Measurements from ENCODE around the gene CFHR1.
"Not testable (repeated sequence)": the region's sequence is repeated elsewhere in the genome, so short reads cannot be mapped to it uniquely, and the experiment has no call there.

CFHR1 gene

GRCh38 chr1:196819531-196819930 lies at the start of gene CFHR1:
Gene CFHR1 (plus strand): TSS chr1:196819731. CDS start chr1:196819845, 114 bp downstream.
- H3K27ac Mint-ChIP-seq; H3K4me3 Mint-ChIP-seq; H3K36me3 Mint-ChIP-seq (ENCODE audit: low read depth); H3K27me3 Mint-ChIP-seq (ENCODE audit: low read depth); H3K4me1 Mint-ChIP-seq; H3K9me3 Mint-ChIP-seq: not testable (repeated sequence)

GRCh38 chr1:196769823-196770222 lies 49.7 kb upstream of the CFHR1 start:
- not testable (repeated sequence) for H3K4me3 Mint-ChIP-seq; H3K27me3 Mint-ChIP-seq (ENCODE audit: low read depth); H3K27ac Mint-ChIP-seq; H3K36me3 Mint-ChIP-seq (ENCODE audit: low read depth); H3K9me3 Mint-ChIP-seq
- H3K4me1 Mint-ChIP-seq, result peaks cover 14% of the 10 kb centered on the region

GRCh38 chr1:196773713-196774112 lies 45.8 kb upstream of the CFHR1 start:
- Mint-ChIP-seq H3K4me3 (no peak overlapping the region), H3K36me3 (ENCODE audit: low read depth) (no peaks in the 10 kb centered on the region), H3K9me3 (no peaks in the 10 kb centered on the region), H3K27ac (peak overlapping the region; percentile 45 to 69 (median 69)), H3K4me1 (peaks cover 14% of the 10 kb centered on the region), H3K27me3 (ENCODE audit: low read depth) (no peaks in the 10 kb centered on the region)
- TF ChIP-seq, protein P1, sequence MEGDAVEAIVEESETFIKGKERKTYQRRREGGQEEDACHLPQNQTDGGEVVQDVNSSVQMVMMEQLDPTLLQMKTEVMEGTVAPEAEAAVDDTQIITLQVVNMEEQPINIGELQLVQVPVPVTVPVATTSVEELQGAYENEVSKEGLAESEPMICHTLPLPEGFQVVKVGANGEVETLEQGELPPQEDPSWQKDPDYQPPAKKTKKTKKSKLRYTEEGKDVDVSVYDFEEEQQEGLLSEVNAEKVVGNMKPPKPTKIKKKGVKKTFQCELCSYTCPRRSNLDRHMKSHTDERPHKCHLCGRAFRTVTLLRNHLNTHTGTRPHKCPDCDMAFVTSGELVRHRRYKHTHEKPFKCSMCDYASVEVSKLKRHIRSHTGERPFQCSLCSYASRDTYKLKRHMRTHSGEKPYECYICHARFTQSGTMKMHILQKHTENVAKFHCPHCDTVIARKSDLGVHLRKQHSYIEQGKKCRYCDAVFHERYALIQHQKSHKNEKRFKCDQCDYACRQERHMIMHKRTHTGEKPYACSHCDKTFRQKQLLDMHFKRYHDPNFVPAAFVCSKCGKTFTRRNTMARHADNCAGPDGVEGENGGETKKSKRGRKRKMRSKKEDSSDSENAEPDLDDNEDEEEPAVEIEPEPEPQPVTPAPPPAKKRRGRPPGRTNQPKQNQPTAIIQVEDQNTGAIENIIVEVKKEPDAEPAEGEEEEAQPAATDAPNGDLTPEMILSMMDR (IDR thresholded peaks at IDR 0.05; ENCODE audit: unreplicated experiment in 3 of 3), result no peak

DNA sequence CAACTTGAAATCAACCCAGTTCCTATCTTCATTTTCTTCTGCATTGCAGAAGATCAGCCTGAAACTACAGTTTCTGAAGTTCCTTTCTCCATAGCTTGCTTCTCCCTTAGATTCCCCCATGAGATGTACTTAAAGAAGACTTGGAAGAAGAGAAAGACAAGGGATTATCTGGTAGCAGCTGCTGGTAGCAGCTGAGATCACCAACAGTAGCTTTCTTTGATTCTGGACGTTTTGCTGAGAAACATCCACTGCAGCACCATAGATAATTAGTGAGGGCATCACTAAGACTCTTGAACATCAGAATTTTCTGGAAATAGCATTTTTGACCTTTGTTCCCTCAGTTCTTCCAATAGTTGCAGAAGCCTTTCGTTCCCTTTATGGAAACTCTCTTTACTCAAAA lies 45.4 kb upstream of the CFHR1 start:
- Mint-ChIP-seq H3K27ac (peak overlapping the region; percentile 45 to 69 (median 69)), H3K4me3 (no peak overlapping the region), H3K36me3 (ENCODE audit: low read depth) (no peaks in the 10 kb centered on the region), H3K4me1 (peaks cover 14% of the 10 kb centered on the region), H3K9me3 (no peaks in the 10 kb centered on the region), H3K27me3 (ENCODE audit: low read depth) (no peaks in the 10 kb centered on the region)
- TF ChIP-seq, protein P1 (IDR thresholded peaks at IDR 0.05; ENCODE audit: unreplicated experiment in 3 of 3), result no peak

DNA sequence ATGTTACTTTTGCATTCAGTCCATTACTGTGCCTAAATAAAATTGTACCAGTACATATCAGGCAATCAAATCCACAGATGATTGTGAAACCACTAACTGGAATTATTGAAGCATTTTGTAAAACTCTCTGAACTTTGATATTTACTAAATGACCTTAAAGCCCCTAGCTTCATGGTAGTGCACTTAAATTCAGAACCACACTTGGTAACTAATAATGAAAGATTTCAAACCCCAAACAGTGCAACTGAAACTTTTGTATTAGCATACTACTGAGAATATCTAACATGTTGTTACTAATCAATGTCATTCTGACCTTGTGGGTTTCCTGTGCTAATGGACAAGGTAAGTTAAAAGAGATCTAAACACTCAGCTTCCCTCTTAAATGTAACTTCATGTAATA lies 44.9 kb upstream of the CFHR1 start, which contains the start of gene CFHR3:
Gene CFHR3, plus strand, starts transcription at position 238 of the 400 bp plus-strand sequence. Its CDS starts 47 bp downstream, at position 285.
- TF ChIP-seq, protein P1 (IDR thresholded peaks at IDR 0.05; ENCODE audit: unreplicated experiment in 3 of 3), result no peak
- Mint-ChIP-seq H3K4me3 (no peak within 1 kb of the TSS), H3K9me3 (no peaks in the 10 kb centered on the region), H3K27ac (peak within 1 kb of the TSS; percentile 45 to 69 (median 69)), H3K36me3 (ENCODE audit: low read depth) (no peaks in the 10 kb centered on the region), H3K4me1 (peaks cover 14% of the 10 kb centered on the region), H3K27me3 (ENCODE audit: low read depth) (no peaks in the 10 kb centered on the region)

DNA sequence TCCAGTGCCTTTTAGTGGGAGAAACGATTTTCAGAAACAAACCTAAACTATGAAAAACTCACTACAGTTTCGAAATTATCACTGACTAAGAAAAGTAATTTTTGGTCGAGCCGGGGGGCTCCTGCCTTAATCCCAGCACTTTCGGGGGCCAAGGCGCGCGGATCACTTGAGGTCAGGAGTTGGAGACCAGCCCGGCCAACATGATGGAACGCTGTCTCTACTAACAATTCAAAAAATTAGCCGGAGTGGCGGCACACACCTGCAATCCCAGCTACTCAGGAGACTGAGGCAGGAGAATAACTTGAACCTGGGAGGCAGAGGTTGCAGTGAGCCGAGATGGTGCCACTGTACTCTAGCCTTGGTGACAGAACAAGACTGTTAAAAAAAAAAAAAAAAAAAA lies 41.9 kb upstream of the CFHR1 start:
- peaks cover 14% of the 10 kb centered on the region for H3K4me1 Mint-ChIP-seq
- no peaks in the 10 kb centered on the region for H3K9me3 Mint-ChIP-seq

GRCh38 chr1:196779093-196779492 lies 40.4 kb upstream of the CFHR1 start:
- Mint-ChIP-seq H3K4me3 (no peak overlapping the region), H3K27me3 (ENCODE audit: low read depth) (no peaks in the 10 kb centered on the region), H3K27ac (no peak overlapping the region), H3K4me1 (peaks cover 3% of the 10 kb centered on the region), H3K36me3 (ENCODE audit: low read depth) (no peaks in the 10 kb centered on the region), H3K9me3 (no peaks in the 10 kb centered on the region)
- TF ChIP-seq, protein P1 (IDR thresholded peaks at IDR 0.05; ENCODE audit: unreplicated experiment in 3 of 3), result no peak

More for the DNA sequence above, 41.9 kb upstream of the CFHR1 start:
- H3K27ac Mint-ChIP-seq, result no peak overlapping the region
- no peaks in the 10 kb centered on the region for H3K36me3 Mint-ChIP-seq (ENCODE audit: low read depth)
- TF ChIP-seq, protein P1 (IDR thresholded peaks at IDR 0.05; ENCODE audit: unreplicated experiment in 3 of 3), result no peak
- no peaks in the 10 kb centered on the region for H3K27me3 Mint-ChIP-seq (ENCODE audit: low read depth)
- no peak overlapping the region for H3K4me3 Mint-ChIP-seq

DNA sequence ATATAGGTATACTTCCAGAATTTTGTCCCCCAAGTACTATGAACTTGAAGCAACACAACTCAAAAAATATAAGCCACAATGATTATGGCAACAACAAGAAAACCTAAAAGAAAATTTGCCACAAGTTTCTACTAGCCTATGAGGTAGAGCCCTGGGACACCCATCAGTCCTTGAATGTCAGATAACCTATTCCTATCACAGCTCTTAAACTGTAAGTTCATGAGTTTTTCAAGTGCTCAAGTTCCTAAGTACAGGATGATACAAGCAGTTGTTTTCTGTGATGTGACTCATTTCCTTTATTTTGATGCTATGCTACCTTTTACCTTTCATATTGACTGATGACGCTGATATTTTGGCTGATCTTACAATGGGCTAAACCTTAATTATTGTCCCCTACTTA lies 28.3 kb upstream of the CFHR1 start:
- not testable (repeated sequence) for H3K4me1 Mint-ChIP-seq; H3K27ac Mint-ChIP-seq; H3K9me3 Mint-ChIP-seq; H3K27me3 Mint-ChIP-seq (ENCODE audit: low read depth); H3K36me3 Mint-ChIP-seq (ENCODE audit: low read depth); H3K4me3 Mint-ChIP-seq

GRCh38 chr1:196794103-196794502 lies 25.4 kb upstream of the CFHR1 start:
- not testable (repeated sequence) for H3K4me1 Mint-ChIP-seq; H3K27me3 Mint-ChIP-seq (ENCODE audit: low read depth); H3K27ac Mint-ChIP-seq; H3K4me3 Mint-ChIP-seq; H3K9me3 Mint-ChIP-seq; H3K36me3 Mint-ChIP-seq (ENCODE audit: low read depth)
